IgD-negative memory B cell (primary cell): Measurements from ENCODE around the gene CRELD2. TPM values are rescaled to one million over a fixed set of nuclear protein-coding genes. Genes with fewer than 3 reads are reported as not detected.
A peak's percentile ranks its signal among the peaks of the same experiment; 100 is the strongest.

Experiments
- H3K27ac Mint-ChIP-seq, 3 donors: one replicate each; pipeline ENCODE4 v1.8.0; 2020 to 2022; ENCODE audit warnings: mild to moderate bottlenecking in 3 of 3, mixed read lengths in 3 of 3, moderate library complexity in 1 of 3
- H3K27me3 Mint-ChIP-seq: one replicate; pipeline ENCODE4 v1.8.0; 2021; ENCODE audit warnings: mixed read lengths
- H3K36me3 Mint-ChIP-seq: one replicate; pipeline ENCODE4 v1.8.0; 2020; ENCODE audit warnings: mild to moderate bottlenecking, mixed read lengths
- H3K4me1 Mint-ChIP-seq, 3 donors: one replicate each; pipeline ENCODE4 v1.8.0; 2020 to 2022; ENCODE audit warnings: mixed read lengths in 3 of 3, mild to moderate bottlenecking in 1 of 3
- H3K4me3 Mint-ChIP-seq, 4 donors: one replicate each; pipeline ENCODE4 v1.8.0; 2020 to 2022; ENCODE audit warnings: mild to moderate bottlenecking in 4 of 4, mixed read lengths in 4 of 4, moderate library complexity in 3 of 4
- H3K9me3 Mint-ChIP-seq, 3 donors: one replicate each; pipeline ENCODE4 v1.8.0; 2020 to 2021; ENCODE audit warnings: mixed read lengths in 3 of 3, mild to moderate bottlenecking in 1 of 3
- polyA plus RNA-seq: library from polyadenylated mRNA; unstranded; fragments of 300-500 nt; fragmentation: Illumina TruSeq; gene quantifications from one replicate; pipeline ENCODE4 v1.2.3, GENCODE V29; 2021

Gene CRELD2
- polyA plus RNA-seq, 1 donor from 2014 or later, result 29.7 TPM

GRCh38 chr22:49884075-49884474 lies 34.4 kb upstream of the CRELD2 start:
- no peak overlapping the region for H3K27ac Mint-ChIP-seq
- peaks cover 13% of the 10 kb centered on the region for H3K36me3 Mint-ChIP-seq

GRCh38 chr22:49884503-49885260 lies 33.8 kb upstream of the CRELD2 start:
- no peaks in the 10 kb centered on the region for H3K27me3 Mint-ChIP-seq
- peaks cover 13% of the 10 kb centered on the region for H3K36me3 Mint-ChIP-seq
- H3K4me1 Mint-ChIP-seq, result peaks cover 3 to 16% (median 13%) of the 10 kb centered on the region in 3 donors
- no peaks in the 10 kb centered on the region for H3K9me3 Mint-ChIP-seq
- no peak overlapping the region for H3K27ac Mint-ChIP-seq
- no peak overlapping the region for H3K4me3 Mint-ChIP-seq

More at GRCh38 chr22:49884075-49884474, 34.4 kb upstream of the CRELD2 start:
- H3K9me3 Mint-ChIP-seq, result no peaks in the 10 kb centered on the region
- H3K4me1 Mint-ChIP-seq, result peaks cover 3 to 16% (median 13%) of the 10 kb centered on the region in 3 donors
- no peak overlapping the region for H3K4me3 Mint-ChIP-seq
- no peaks in the 10 kb centered on the region for H3K27me3 Mint-ChIP-seq

GRCh38 chr22:49885281-49885680 lies 33.2 kb upstream of the CRELD2 start:
- Mint-ChIP-seq H3K4me1 (peaks cover 3 to 12% (median 9%) of the 10 kb centered on the region in 3 donors), H3K4me3 (no peak overlapping the region), H3K27me3 (no peaks in the 10 kb centered on the region), H3K9me3 (no peaks in the 10 kb centered on the region), H3K27ac (no peak overlapping the region), H3K36me3 (peaks cover 12% of the 10 kb centered on the region)

- Mint-ChIP-seq H3K4me1 (peaks cover 0 to 8% (median 6%) of the 10 kb centered on the region in 3 donors), H3K4me3 (no peak overlapping the region), H3K9me3 (no peaks in the 10 kb centered on the region), H3K27me3 (no peaks in the 10 kb centered on the region), H3K36me3 (peaks cover 15% of the 10 kb centered on the region), H3K27ac (no peak overlapping the region)
These were observed 32.6 kb upstream of the CRELD2 start for GRCh38 chr22:49885881-49886280.

- peaks cover 20% of the 10 kb centered on the region for H3K36me3 Mint-ChIP-seq
- H3K27ac Mint-ChIP-seq, result no peak overlapping the region
- H3K4me3 Mint-ChIP-seq, result no peak overlapping the region
- peaks cover 0 to 4% (median 2%) of the 10 kb centered on the region in 3 donors for H3K9me3 Mint-ChIP-seq
- H3K27me3 Mint-ChIP-seq, result no peaks in the 10 kb centered on the region
- H3K4me1 Mint-ChIP-seq, result peaks cover 0 to 8% (median 6%) of the 10 kb centered on the region in 3 donors
These were observed 31.9 kb upstream of the CRELD2 start for GRCh38 chr22:49886346-49887063.

- Mint-ChIP-seq H3K27ac (no peak overlapping the region), H3K9me3 (peaks cover 0 to 5% (median 2%) of the 10 kb centered on the region in 3 donors), H3K4me1 (peaks cover 0 to 8% (median 2%) of the 10 kb centered on the region in 3 donors), H3K4me3 (no peak overlapping the region), H3K36me3 (peaks cover 20% of the 10 kb centered on the region), H3K27me3 (no peaks in the 10 kb centered on the region)
These were observed 31.4 kb upstream of the CRELD2 start for GRCh38 chr22:49887064-49887451.

GRCh38 chr22:49887702-49888101 lies 30.7 kb upstream of the CRELD2 start:
- H3K27ac Mint-ChIP-seq, result no peak overlapping the region
- H3K9me3 Mint-ChIP-seq, result peaks cover 0 to 5% (median 2%) of the 10 kb centered on the region in 3 donors
- peaks cover 0 to 8% (median 0%) of the 10 kb centered on the region in 3 donors for H3K4me1 Mint-ChIP-seq
- no peak overlapping the region for H3K4me3 Mint-ChIP-seq
- H3K27me3 Mint-ChIP-seq, result no peaks in the 10 kb centered on the region
- peaks cover 20% of the 10 kb centered on the region for H3K36me3 Mint-ChIP-seq

- Mint-ChIP-seq H3K4me3 (no peak overlapping the region), H3K4me1 (no peaks in the 10 kb centered on the region), H3K36me3 (peaks cover 21% of the 10 kb centered on the region), H3K27me3 (no peaks in the 10 kb centered on the region), H3K9me3 (peaks cover 0 to 5% (median 2%) of the 10 kb centered on the region in 3 donors), H3K27ac (no peak overlapping the region)
These were observed 29.4 kb upstream of the CRELD2 start for GRCh38 chr22:49889071-49889470.

- Mint-ChIP-seq H3K27me3 (no peaks in the 10 kb centered on the region), H3K36me3 (peaks cover 23% of the 10 kb centered on the region), H3K4me1 (no peaks in the 10 kb centered on the region), H3K9me3 (peaks cover 0 to 5% (median 2%) of the 10 kb centered on the region in 3 donors), H3K4me3 (no peak overlapping the region), H3K27ac (no peak overlapping the region)
These were observed 26.1 kb upstream of the CRELD2 start for GRCh38 chr22:49892226-49892899.

- no peaks in the 10 kb centered on the region for H3K27me3 Mint-ChIP-seq
- H3K27ac Mint-ChIP-seq, result no peak overlapping the region
- peaks cover 22% of the 10 kb centered on the region for H3K36me3 Mint-ChIP-seq
- H3K4me3 Mint-ChIP-seq, result no peak overlapping the region
- H3K4me1 Mint-ChIP-seq, result no peaks in the 10 kb centered on the region
- H3K9me3 Mint-ChIP-seq, result peaks cover 0 to 5% (median 2%) of the 10 kb centered on the region in 3 donors
These were observed 25.4 kb upstream of the CRELD2 start for GRCh38 chr22:49893025-49893424.

GRCh38 chr22:49894322-49895054 lies 23.9 kb upstream of the CRELD2 start:
- no peak overlapping the region for H3K4me3 Mint-ChIP-seq
- H3K27ac Mint-ChIP-seq, result no peak overlapping the region
- no peaks in the 10 kb centered on the region for H3K4me1 Mint-ChIP-seq
- peaks cover 22% of the 10 kb centered on the region for H3K36me3 Mint-ChIP-seq
- H3K27me3 Mint-ChIP-seq, result no peaks in the 10 kb centered on the region
- peaks cover 0 to 5% (median 2%) of the 10 kb centered on the region in 3 donors for H3K9me3 Mint-ChIP-seq

GRCh38 chr22:49896201-49896600 lies 22.2 kb upstream of the CRELD2 start:
- H3K27ac Mint-ChIP-seq, result no peak overlapping the region
- H3K36me3 Mint-ChIP-seq, result peaks cover 21% of the 10 kb centered on the region
- no peak overlapping the region for H3K4me3 Mint-ChIP-seq

GRCh38 chr22:49897015-49897684 lies 21.3 kb upstream of the CRELD2 start:
- H3K36me3 Mint-ChIP-seq, result peaks cover 25% of the 10 kb centered on the region
- no peaks in the 10 kb centered on the region for H3K4me1 Mint-ChIP-seq
- no peaks in the 10 kb centered on the region for H3K27me3 Mint-ChIP-seq
- H3K9me3 Mint-ChIP-seq, result peaks cover 0 to 2% (median 0%) of the 10 kb centered on the region in 3 donors
- H3K4me3 Mint-ChIP-seq, result no peak overlapping the region
- H3K27ac Mint-ChIP-seq, result no peak overlapping the region

More at GRCh38 chr22:49896201-49896600, 22.2 kb upstream of the CRELD2 start:
- Mint-ChIP-seq H3K9me3 (peaks cover 0 to 3% (median 1%) of the 10 kb centered on the region in 3 donors), H3K4me1 (no peaks in the 10 kb centered on the region), H3K27me3 (no peaks in the 10 kb centered on the region)

- H3K27ac Mint-ChIP-seq, result peak overlapping the region in 1 of 3 donors; percentile 47
- H3K36me3 Mint-ChIP-seq, result peaks cover 23% of the 10 kb centered on the region
- no peaks in the 10 kb centered on the region for H3K27me3 Mint-ChIP-seq
- H3K9me3 Mint-ChIP-seq, result peaks cover 0 to 2% (median 0%) of the 10 kb centered on the region in 3 donors
- H3K4me1 Mint-ChIP-seq, result no peaks in the 10 kb centered on the region
- H3K4me3 Mint-ChIP-seq, result no peak overlapping the region
These were observed 18.9 kb upstream of the CRELD2 start for GRCh38 chr22:49899530-49899929.
